Measurements from ENCODE around the gene PAX2. TPM values are rescaled to one million over a fixed set of nuclear protein-coding genes. Genes with fewer than 3 reads are reported as not detected.
A peak's percentile ranks its signal among the peaks of the same experiment; 100 is the strongest.

PAX2 gene
- polyA plus RNA-seq, 3 donors, result not detected

GRCh38 chr10:100723770-100724530 is 21.4 kb upstream of the PAX2 start:
- no peak for TF ChIP-seq CTCF (IDR thresholded peaks at IDR 0.05)
- no peaks in the 10 kb centered on the region for H3K36me3 ChIP-seq (replicated peaks in 1 of 2; ENCODE audit: control insufficient read depth in 1 of 2, insufficient read depth in 2 of 2, low read length in 2 of 2)
- H3K9me3 ChIP-seq (replicated peaks in 1 of 2; ENCODE audit: control insufficient read depth in 1 of 2, insufficient read depth in 1 of 2, low read length in 2 of 2), result peaks cover 0 to 17% of the 10 kb centered on the region in 2 donors
- H2AFZ ChIP-seq (ENCODE audit: insufficient read depth, low read depth, low read length, poor library complexity, severe bottlenecking), result no peak overlapping the region
- peaks cover 83 to 92% of the 10 kb centered on the region in 2 donors for H3K27me3 ChIP-seq (ENCODE audit: control insufficient read depth in 2 of 2, insufficient read depth in 2 of 2, low read length in 2 of 2)
- peaks cover 0 to 2% of the 10 kb centered on the region in 2 donors for H3K36me3 Mint-ChIP-seq
- H3K79me2 ChIP-seq (ENCODE audit: insufficient read depth, low read length), result no peaks in the 10 kb centered on the region
- H3K9me3 Mint-ChIP-seq, result peaks cover 0 to 18% (median 6%) of the 10 kb centered on the region in 7 donors
- H3K9ac ChIP-seq (ENCODE audit: insufficient read depth, low read length, poor library complexity, severe bottlenecking), result no peak overlapping the region
- no peak overlapping the region for H3K27ac ChIP-seq (ENCODE audit: low read depth in 1 of 2, low read length in 2 of 2)
- H4K20me1 ChIP-seq (ENCODE audit: insufficient read depth, low read length), result no peaks in the 10 kb centered on the region
- H3K4me2 ChIP-seq (replicated peaks; ENCODE audit: extremely low read depth, low read length, poor library complexity, severe bottlenecking), result no peak overlapping the region
- peaks cover 0 to 2% of the 10 kb centered on the region in 2 donors for H3K4me1 ChIP-seq (ENCODE audit: control insufficient read depth in 1 of 2, insufficient read depth in 2 of 2, low read length in 2 of 2)
- peaks cover 2% of the 10 kb centered on the region for H3K4me1 Mint-ChIP-seq
- H3K27ac Mint-ChIP-seq, result no peak overlapping the region
- peaks cover 84 to 96% (median 92%) of the 10 kb centered on the region in 3 donors for H3K27me3 Mint-ChIP-seq (ENCODE audit: low read depth in 3 of 3)
- 2% methylated on average over 35 of the region's 58 CpGs for WGBS (ENCODE audit: insufficient coverage)
- peak overlapping the region in 1 of 2 donors; percentile 52 for H3K4me3 Mint-ChIP-seq
- no peak for DNase-seq
- intact Hi-C loops (cut with micrococcal nuclease), result no loop called here
- no peak overlapping the region for H3K4me3 ChIP-seq (replicated peaks in 1 of 3; ENCODE audit: low read depth in 2 of 3, low read length in 3 of 3)

- no peak for DNase-seq
- no peaks in the 10 kb centered on the region for H4K20me1 ChIP-seq (ENCODE audit: insufficient read depth, low read length)
- Mint-ChIP-seq H3K27me3 (ENCODE audit: low read depth in 3 of 3) (peaks cover 85 to 96% (median 92%) of the 10 kb centered on the region in 3 donors), H3K27ac (no peak overlapping the region), H3K4me1 (peaks cover 7% of the 10 kb centered on the region), H3K4me3 (no peak overlapping the region), H3K36me3 (peaks cover 0 to 2% of the 10 kb centered on the region in 2 donors), H3K9me3 (peaks cover 0 to 21% (median 6%) of the 10 kb centered on the region in 7 donors)
- H3K9me3 ChIP-seq (replicated peaks in 1 of 2; ENCODE audit: control insufficient read depth in 1 of 2, insufficient read depth in 1 of 2, low read length in 2 of 2), result peaks cover 0 to 20% of the 10 kb centered on the region in 2 donors
- no peak for TF ChIP-seq CTCF (IDR thresholded peaks at IDR 0.05)
- H3K27me3 ChIP-seq (ENCODE audit: control insufficient read depth in 2 of 2, insufficient read depth in 2 of 2, low read length in 2 of 2), result peaks cover 84 to 92% of the 10 kb centered on the region in 2 donors
- no peak overlapping the region for H2AFZ ChIP-seq (ENCODE audit: insufficient read depth, low read depth, low read length, poor library complexity, severe bottlenecking)
- no peak overlapping the region for H3K4me3 ChIP-seq (replicated peaks in 1 of 3; ENCODE audit: low read depth in 2 of 3, low read length in 3 of 3)
- H3K27ac ChIP-seq (ENCODE audit: low read depth in 1 of 2, low read length in 2 of 2), result no peak overlapping the region
- H3K79me2 ChIP-seq (ENCODE audit: insufficient read depth, low read length), result no peaks in the 10 kb centered on the region
- H3K4me1 ChIP-seq (ENCODE audit: control insufficient read depth in 1 of 2, insufficient read depth in 2 of 2, low read length in 2 of 2), result peaks cover 3 to 8% of the 10 kb centered on the region in 2 donors
- no peak overlapping the region for H3K4me2 ChIP-seq (replicated peaks; ENCODE audit: extremely low read depth, low read length, poor library complexity, severe bottlenecking)
- no peaks in the 10 kb centered on the region for H3K36me3 ChIP-seq (replicated peaks in 1 of 2; ENCODE audit: control insufficient read depth in 1 of 2, insufficient read depth in 2 of 2, low read length in 2 of 2)
- WGBS (ENCODE audit: insufficient coverage), result 4% methylated on average over 31 of the region's 33 CpGs
- intact Hi-C loops (cut with micrococcal nuclease), result no loop called here
- no peak overlapping the region for H3K9ac ChIP-seq (ENCODE audit: insufficient read depth, low read length, poor library complexity, severe bottlenecking)
These were observed 20.8 kb upstream of the PAX2 start for GRCh38 chr10:100724531-100725027.

Measured in CD14-positive monocyte (primary cell).